ENCODE results near the gene MRPS26. TPM values are rescaled to one million over a fixed set of nuclear protein-coding genes. Genes with fewer than 3 reads are reported as not detected.
"Not testable (repeated sequence)": the region's sequence is repeated elsewhere in the genome, so short reads cannot be mapped to it uniquely, and the experiment has no call there.

Gene MRPS26
- total RNA-seq, 1 donor from 2014 or later: 52.3 TPM

DNA sequence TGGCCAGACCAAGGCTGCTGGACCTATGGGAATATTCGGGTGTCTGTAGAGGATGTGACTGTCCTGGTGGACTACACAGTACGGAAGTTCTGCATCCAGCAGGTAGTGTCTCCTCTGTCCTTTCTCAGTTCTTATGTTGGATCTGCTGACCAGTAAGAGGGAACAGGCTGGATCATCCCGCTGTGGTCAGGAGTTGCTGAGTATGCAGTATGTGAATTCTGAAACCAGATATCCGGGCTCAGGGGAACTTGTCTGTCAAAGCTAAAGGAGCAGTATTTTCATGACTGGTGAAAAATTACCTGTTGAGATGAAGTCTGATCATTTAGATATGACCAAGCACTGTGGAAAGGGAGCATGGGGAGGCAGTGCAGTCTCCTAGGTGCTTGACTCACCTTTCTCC lies 24.5 kb upstream of the MRPS26 start:
- intact Hi-C loops (cut with DNase I): no loop called here
- H3K27me3 ChIP-seq: no peaks in the 10 kb centered on the region
- no peak overlapping the region for H3K4me3 ChIP-seq
- TF ChIP-seq POLR2AphosphoS5 (IDR thresholded peaks at IDR 0.05; ENCODE audit: insufficient read depth in 1 of 2, low read depth in 1 of 2) (no peak), POLR2A (IDR thresholded peaks at IDR 0.05) (no peak)
- TF ChIP-seq, protein P1, sequence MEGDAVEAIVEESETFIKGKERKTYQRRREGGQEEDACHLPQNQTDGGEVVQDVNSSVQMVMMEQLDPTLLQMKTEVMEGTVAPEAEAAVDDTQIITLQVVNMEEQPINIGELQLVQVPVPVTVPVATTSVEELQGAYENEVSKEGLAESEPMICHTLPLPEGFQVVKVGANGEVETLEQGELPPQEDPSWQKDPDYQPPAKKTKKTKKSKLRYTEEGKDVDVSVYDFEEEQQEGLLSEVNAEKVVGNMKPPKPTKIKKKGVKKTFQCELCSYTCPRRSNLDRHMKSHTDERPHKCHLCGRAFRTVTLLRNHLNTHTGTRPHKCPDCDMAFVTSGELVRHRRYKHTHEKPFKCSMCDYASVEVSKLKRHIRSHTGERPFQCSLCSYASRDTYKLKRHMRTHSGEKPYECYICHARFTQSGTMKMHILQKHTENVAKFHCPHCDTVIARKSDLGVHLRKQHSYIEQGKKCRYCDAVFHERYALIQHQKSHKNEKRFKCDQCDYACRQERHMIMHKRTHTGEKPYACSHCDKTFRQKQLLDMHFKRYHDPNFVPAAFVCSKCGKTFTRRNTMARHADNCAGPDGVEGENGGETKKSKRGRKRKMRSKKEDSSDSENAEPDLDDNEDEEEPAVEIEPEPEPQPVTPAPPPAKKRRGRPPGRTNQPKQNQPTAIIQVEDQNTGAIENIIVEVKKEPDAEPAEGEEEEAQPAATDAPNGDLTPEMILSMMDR (IDR thresholded peaks at IDR 0.05): no peak
- DNase-seq (ENCODE audit: extremely low spot score in 2 of 2): no peak
- no peaks in the 10 kb centered on the region for H3K4me1 ChIP-seq
- peaks cover 0 to 53% of the 10 kb centered on the region in 2 donors for H3K36me3 ChIP-seq
- H3K27ac ChIP-seq: no peak overlapping the region
- no peaks in the 10 kb centered on the region for H3K9me3 ChIP-seq

GRCh38 chr20:3021777-3022176 lies 24.1 kb upstream of the MRPS26 start:
- Histone ChIP-seq H3K9me3 (no peaks in the 10 kb centered on the region), H3K27me3 (no peaks in the 10 kb centered on the region), H3K4me3 (no peak overlapping the region), H3K4me1 (no peaks in the 10 kb centered on the region), H3K36me3 (peaks cover 0 to 53% of the 10 kb centered on the region in 2 donors), H3K27ac (no peak overlapping the region)
- TF ChIP-seq, protein P1 (IDR thresholded peaks at IDR 0.05): no peak
- no peak for TF ChIP-seq POLR2A (IDR thresholded peaks at IDR 0.05)
- intact Hi-C loops (cut with DNase I): no loop called here
- no peak for DNase-seq (ENCODE audit: extremely low spot score in 2 of 2)

DNA sequence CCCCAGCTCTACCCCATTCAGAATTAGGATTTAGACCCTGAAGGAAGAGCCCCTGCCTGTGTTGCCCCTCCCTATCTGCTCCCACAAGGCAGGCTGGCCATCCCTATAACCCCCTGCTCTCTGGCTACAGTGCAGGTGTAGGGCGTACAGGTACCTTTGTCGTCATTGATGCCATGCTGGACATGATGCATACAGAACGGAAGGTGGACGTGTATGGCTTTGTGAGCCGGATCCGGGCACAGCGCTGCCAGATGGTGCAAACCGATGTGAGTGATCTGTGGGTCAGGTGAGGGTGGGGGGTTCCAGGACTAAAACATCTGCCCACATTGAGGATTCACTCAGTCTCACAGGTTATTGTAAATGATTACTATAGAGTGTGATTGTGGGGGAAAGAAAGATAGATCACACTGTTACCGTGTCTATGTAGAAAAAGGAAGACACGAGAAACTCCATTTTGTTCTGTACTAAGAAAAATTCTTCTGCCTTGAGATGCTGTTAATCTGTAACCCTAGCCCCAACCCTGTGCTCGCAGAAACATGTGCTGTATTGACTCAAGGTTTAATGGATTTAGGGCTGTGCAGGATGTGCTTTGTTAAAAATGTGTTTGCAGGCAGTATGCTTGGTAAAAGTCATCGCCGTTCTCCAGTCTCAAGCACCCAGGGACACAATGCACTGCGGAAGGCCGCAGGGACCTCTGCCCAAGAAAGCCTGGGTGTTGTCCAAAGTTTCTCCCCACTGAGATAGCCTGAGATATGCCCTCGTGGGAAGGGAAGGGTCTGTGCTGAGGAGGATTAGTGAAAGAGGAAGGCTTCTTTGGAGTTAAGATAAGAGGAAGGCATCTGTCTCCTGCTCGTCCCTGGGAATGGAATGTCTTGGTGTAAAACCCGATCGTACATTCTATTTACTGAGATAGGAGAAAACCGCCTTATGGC lies 23.0 kb upstream of the MRPS26 start:
- DNase-seq (ENCODE audit: extremely low spot score in 2 of 2); intact Hi-C loops (cut with DNase I); H3K27ac ChIP-seq; H3K4me1 ChIP-seq; H3K27me3 ChIP-seq; H3K9me3 ChIP-seq; H3K4me3 ChIP-seq: not testable (repeated sequence)
- peaks cover 0 to 54% of the 10 kb centered on the region in 2 donors for H3K36me3 ChIP-seq

- DNase-seq (ENCODE audit: extremely low spot score in 2 of 2): no peak
- intact Hi-C loops (cut with DNase I): no loop called here
- TF ChIP-seq POLR2AphosphoS5 (IDR thresholded peaks at IDR 0.05; ENCODE audit: insufficient read depth in 1 of 2, low read depth in 1 of 2) (no peak), POLR2A (IDR thresholded peaks at IDR 0.05) (no peak)
- TF ChIP-seq, protein P1 (IDR thresholded peaks at IDR 0.05): no peak
These were observed 17.9 kb upstream of the MRPS26 start for GRCh38 chr20:3027987-3028386.

GRCh38 chr20:3031524-3032147 lies 14.2 kb upstream of the MRPS26 start:
- H3K9me3 ChIP-seq: no peaks in the 10 kb centered on the region
- H3K27ac ChIP-seq: no peak overlapping the region
- intact Hi-C loops (cut with DNase I): no loop called here
- H3K27me3 ChIP-seq: no peaks in the 10 kb centered on the region
- H3K4me1 ChIP-seq: no peaks in the 10 kb centered on the region
- no peak for TF ChIP-seq POLR2A (IDR thresholded peaks at IDR 0.05)
- no peak for TF ChIP-seq POLR2AphosphoS5 (IDR thresholded peaks at IDR 0.05; ENCODE audit: insufficient read depth in 1 of 2, low read depth in 1 of 2)
- TF ChIP-seq, protein P1 (IDR thresholded peaks at IDR 0.05): no peak
- H3K36me3 ChIP-seq: peaks cover 0 to 62% of the 10 kb centered on the region in 2 donors
- H3K4me3 ChIP-seq: no peak overlapping the region
- no peak for DNase-seq (ENCODE audit: extremely low spot score in 2 of 2)

More at GRCh38 chr20:3027987-3028386, 17.9 kb upstream of the MRPS26 start:
- no peak overlapping the region for H3K27ac ChIP-seq
- no peaks in the 10 kb centered on the region for H3K4me1 ChIP-seq
- H3K4me3 ChIP-seq: no peak overlapping the region
- H3K36me3 ChIP-seq: peaks cover 0 to 66% of the 10 kb centered on the region in 2 donors
- no peaks in the 10 kb centered on the region for H3K27me3 ChIP-seq
- H3K9me3 ChIP-seq: no peaks in the 10 kb centered on the region
